HG03354 (cell line): ENCODE results near the gene DZIP3.

Source experiments
- ATAC-seq: cut with Tn5 transposase; IDR thresholded peaks from one replicate; pipeline ENCODE4 v1.9.1; 2021; ENCODE audit warnings: mild to moderate bottlenecking; ENCODE audit not compliant: unreplicated experiment, poor library complexity, severe bottlenecking

DZIP3 gene

DNA sequence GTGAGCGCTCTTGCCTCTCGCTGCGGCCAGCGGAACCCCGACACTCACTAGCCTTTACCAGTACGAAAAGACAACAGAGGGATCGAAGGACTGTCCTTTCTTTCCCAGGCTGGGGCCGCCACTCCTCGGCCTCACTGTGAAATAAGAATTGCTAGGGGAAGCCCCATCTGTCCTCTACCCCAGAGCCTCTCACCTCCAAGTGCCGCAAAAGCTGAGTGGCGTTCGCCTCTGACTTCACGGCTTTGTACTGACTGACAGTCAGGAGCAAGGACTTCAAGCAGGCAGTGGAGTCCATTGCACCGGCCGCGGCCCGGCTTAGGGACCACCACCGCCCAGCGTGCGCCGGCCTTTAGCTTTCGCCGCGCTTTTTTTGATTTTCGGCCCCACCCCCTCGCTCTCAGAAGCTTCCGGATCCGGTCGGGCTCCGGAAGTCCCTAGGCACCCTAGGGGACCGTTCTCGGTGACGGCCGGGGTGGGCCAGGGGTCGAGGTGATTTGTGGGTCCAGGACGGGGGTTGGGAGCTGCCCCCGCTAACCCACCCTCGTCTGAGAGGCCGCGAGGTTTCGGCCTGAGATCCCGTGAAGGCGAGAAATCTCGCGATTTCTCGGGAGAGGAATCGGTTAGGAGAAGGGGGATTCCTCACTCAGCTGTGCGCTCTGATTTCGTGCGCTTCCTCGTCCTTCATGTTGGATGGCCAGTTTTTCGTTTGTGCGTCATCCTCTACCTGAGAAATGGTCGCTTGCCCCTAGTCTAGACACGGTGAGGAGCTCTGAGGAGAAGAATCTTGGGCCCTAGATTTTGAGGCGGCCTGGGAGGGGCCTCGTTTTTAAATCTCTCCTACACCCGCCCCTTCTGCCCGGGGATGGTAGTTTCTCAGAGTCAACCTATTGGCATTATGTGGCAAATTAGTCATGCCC lies at the start of gene DZIP3, which contains the start of gene CIP2A:
DZIP3 (plus strand) TSS at position 642 of the 917 bp plus-strand sequence. CDS start 15,685 bp downstream, outside the sequence.
CIP2A (minus strand) TSS at position 358 of the 917 bp plus-strand sequence; CDS start at position 295, 63 bp downstream.
- peak; percentile 95 for ATAC-seq

- ATAC-seq = no peak
These were observed 43.3 kb upstream of the DZIP3 start for GRCh38 chr3:108546247-108546646.

GRCh38 chr3:108546692-108547091 lies 42.8 kb upstream of the DZIP3 start:
- ATAC-seq = no peak

GRCh38 chr3:108548304-108548703 lies 41.2 kb upstream of the DZIP3 start:
- ATAC-seq = no peak

DNA sequence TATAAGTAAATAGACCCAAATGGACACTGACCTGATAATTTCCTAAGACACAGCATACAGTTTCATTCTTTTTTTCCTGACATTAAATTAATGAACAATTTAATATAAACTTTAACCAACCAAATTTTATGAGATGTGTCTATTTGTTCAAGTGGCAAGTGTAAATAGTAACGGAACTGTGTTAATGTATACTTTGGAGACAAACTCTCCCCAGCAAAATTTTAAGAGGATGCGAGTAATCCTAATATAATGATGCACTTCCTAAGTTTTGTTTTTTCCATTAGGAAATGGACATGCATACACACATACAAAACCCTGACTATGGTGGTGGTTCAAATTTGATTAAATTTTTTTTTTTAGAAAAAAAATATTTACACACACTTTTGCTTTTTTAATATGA lies 40.6 kb upstream of the DZIP3 start:
- no peak for ATAC-seq

DNA sequence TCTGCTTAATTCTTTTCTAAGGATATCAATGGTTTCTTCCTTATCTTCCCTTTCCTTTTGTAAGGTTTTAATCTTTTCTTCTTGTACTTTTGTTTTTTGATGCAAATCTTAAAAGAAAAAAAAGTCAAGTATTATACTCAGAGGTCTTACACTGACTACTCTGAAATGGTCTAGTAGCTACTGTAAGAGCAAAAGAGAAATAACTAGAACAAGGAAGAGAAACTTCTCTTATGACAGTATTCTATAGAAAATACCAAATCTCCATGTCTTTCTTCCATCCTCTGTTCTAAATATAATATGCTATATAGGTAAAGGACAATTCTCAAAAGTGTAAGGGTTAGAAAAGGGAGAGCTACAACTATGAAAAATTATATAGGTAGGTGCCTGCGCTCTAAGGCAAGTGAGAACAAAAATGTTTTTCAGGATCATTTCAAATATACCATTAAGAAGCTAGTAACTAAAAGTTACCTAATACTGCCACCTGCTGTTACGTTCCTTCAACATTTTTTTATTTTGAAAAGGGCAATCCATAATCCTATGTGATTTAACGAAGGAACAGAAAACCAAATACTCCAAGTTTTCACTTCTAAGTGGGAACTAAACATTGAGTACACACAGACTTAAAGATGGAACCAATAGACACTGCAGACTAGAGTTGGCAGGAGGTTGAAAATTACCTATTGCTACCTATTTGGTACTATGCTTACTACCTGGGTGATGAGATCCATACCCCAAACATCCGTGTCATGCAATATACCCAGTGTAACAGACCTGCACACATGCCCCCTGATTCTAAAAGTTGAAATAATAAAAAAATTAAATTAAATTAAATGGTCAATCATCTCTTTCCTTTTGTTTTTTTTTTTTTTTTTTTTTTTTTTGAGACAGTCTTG lies 37.0 kb upstream of the DZIP3 start:
- ATAC-seq = peak; percentile 70

- no peak for ATAC-seq
These were observed 35.3 kb upstream of the DZIP3 start for GRCh38 chr3:108554229-108554628.

DNA sequence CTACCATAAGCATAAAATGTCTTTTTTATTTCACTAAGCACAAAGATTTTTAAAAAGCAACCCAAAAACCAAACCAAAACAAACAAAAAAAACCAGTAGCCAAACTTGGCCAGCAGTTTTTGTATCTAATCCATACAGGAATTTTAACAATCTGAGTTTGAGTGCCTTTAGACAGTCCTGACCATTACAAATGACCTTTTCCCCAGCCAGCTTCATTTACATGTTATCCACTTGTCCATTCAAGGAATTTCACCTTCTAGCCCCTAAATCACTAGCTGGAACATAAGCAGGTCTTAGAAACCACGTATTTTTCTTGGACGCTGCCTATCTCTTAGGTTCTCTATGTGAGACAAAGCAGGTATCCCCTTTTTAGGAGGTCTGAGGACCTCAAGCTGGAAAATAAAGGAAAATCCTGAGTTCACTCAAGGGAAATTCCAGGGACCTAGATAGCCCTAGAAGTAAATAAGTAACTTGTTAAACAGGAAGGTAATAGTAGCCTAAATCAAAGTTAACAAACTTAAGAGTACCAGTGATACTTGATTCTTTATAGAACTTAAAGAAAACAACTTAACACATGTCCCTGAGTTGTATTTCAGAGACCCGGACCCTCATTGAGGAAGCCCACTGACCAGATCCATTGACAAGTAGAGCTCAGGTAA lies 34.5 kb upstream of the DZIP3 start:
- ATAC-seq = no peak

GRCh38 chr3:108555966-108556581 lies 33.4 kb upstream of the DZIP3 start:
- ATAC-seq = no peak

- ATAC-seq = no peak
These were observed 27.0 kb upstream of the DZIP3 start for GRCh38 chr3:108562565-108562964.

DNA sequence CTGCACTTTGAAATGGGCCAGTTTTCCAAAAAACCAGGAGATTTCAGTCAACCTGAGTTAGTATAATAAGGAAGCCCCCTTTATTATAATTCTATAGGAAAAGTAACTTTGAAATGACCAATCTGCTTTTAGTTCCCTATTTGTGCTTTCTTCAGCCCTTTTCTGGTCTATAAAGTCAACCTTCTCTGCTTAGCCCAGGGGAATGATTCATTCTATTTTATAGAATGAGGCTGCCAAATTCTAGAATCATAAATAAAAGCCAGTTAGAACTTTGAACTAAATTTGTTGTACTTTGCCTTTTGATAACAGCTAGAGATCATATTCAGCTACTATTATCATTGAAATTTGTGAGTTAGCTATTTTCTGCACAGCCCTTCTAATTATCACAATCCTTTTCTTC lies 25.0 kb upstream of the DZIP3 start:
- no peak for ATAC-seq

DNA sequence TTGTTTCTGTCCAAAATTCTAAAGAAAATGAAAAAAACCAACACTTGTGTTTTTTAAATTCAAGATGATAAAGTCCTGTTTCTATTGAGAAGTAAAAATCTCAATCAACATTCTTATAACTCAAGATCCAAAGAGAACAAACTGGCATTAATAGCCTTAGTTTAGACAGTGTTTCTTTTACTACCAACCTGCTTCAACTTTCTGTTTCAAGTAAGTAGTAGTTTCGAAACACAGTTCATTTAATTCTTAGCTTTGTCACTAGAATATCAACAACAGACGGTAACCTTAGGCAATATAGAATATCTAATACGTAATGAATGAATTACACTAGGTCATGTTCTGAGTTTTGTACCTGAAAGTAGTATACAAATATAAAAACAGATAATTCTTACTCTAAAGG lies 24.0 kb upstream of the DZIP3 start:
- ATAC-seq = no peak

DNA sequence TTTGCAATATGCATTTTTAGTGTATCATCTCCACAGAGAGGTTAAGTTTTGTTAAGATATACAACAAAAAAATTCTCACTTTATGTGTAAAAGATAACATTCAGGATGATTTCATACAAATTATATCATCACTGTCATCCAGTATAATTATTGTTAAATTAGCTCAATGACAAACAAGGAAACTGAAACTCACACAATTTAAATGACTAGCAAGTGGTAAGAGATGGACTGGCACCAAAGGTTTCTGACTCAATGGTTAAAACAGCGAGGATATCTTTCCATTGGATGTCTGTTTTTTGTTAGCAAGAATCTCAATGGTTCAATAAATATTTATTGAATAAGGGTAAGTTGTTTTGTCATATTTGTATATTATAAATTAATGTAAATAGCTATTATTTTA lies 22.9 kb upstream of the DZIP3 start:
- no peak for ATAC-seq

DNA sequence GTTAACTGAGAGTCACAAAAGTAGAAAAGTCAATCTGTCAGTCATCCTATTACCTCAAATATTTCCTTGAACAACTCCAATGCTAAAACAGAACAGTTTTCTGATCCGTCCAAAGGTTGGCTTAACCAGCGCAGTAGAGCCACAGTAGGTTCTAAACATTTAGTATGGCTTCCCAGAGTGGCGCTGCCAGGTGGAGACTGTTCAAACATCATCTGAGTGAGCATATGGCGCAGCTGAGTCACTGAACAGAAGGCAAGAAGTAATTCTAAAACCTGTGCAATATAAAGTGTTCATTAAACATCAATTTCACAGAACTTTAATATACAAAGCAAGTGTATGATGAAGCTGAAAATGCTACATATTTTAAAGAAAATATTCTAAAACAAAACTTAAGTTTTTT lies 20.2 kb upstream of the DZIP3 start:
- no peak for ATAC-seq

GRCh38 chr3:108578064-108578463 lies 11.5 kb upstream of the DZIP3 start:
- ATAC-seq = no peak

GRCh38 chr3:108588601-108589000 lies 921 bp upstream of the DZIP3 start:
- ATAC-seq = no peak

GRCh38 chr3:108589998-108590323 lies 439 bp downstream of the DZIP3 start:
- no peak for ATAC-seq

GRCh38 chr3:108590460-108590859 lies 938 bp downstream of the DZIP3 start:
- no peak for ATAC-seq

DNA sequence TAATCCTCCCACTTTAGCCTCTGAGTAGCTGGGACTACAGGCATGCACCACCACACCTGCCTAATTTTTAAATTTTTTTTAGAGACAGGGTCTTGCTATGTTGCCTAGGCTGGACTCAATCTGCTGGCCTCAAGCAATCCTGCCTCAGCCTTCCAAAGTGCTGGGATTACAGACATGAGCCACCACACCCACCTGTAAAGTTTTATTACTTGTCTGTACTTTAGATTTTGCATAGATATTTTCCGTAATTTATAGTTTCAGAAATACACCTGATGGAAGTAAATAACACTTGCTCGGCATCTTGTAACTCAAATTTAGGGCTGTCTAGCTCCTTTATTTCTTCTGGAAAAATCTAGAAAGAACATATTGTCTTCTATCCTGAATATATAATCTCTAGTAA lies 5.8 kb downstream of the DZIP3 start:
- ATAC-seq = no peak

- ATAC-seq = no peak
These were observed 8.9 kb downstream of the DZIP3 start for GRCh38 chr3:108598375-108598774.
